ENCODE data around the gene SRPRA.
"Not testable (repeated sequence)": the region's sequence is repeated elsewhere in the genome, so short reads cannot be mapped to it uniquely, and the experiment has no call there.

Gene SRPRA

DNA sequence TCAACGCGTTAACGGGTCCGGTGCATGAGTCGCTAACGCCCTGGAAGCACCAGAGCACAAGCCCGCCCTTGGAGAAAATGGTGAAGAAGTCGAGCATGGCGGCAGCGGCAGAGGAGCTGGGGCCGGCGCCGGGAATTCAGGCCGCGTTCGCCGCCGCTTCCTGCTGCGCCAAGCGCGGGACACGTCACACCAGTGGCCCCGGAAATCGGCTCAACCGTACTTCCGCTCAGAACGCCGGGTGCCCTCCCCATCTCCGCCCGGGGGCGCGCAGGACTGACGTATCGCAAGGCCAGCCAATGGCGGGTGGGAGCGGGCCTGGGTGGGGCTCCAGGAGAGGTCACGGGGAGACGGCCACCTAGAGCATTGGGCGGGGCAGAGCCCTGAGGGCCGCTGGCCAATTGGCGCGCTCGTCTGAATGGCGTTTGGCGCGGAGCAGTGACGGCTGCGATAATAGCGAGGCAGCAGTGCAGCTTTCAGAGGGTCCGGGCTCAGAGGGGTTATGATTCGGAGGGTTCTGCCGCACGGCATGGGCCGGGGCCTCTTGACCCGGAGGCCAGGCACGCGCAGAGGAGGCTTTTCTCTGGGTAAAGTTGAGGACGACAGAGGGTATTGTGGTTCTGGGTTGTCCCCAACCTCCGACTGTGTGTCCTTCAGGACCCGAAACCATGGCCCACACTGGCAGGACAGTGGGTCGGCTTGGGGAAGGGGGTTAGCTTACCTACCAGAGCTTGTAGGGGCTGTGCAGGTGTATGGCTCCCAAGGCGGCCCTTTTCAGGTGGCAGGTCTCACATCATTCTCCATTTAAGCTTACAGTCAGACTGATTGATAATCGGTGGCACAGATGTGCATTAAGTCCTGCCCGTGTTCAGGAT lies at the start of gene SRPRA, which contains the start of gene FOXRED1:
Gene SRPRA (minus strand): TSS at position 188 of the 872 bp plus-strand sequence. CDS start 91 bp downstream, at position 97.
Gene FOXRED1 (plus strand): TSS at position 447 of the 872 bp plus-strand sequence. CDS start 53 bp downstream, at position 500.
- DNase-seq: peak; percentile 99

GRCh38 chr11:126317756-126318573 lies 49.3 kb upstream of the SRPRA start:
- no peak for DNase-seq

GRCh38 chr11:126317432-126317755 lies 48.7 kb upstream of the SRPRA start:
- DNase-seq: no peak

GRCh38 chr11:126313826-126314225 lies 45.1 kb upstream of the SRPRA start:
- DNase-seq: no peak

DNA sequence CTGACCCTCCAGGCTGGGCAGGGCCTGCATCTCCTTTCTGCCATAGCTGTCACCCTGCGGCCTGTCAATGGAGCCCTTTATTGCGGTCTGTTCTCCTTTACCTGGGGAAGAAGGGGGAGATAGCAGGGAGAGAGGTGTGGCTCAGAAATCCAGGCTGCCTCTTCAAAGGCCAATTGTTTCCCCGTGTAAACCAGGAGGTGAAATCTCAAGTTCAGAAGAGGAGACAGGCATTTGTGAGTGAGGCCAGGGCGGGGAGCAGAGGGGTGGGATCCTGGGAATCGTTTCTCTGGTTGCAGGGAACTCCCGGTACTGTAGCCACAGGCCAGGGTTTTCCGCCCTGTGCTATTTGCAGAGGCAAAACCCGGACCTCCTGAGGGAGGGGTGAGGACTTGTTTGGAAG lies 44.3 kb upstream of the SRPRA start:
- no peak for DNase-seq

- DNase-seq: no peak
These were observed 43.0 kb upstream of the SRPRA start for GRCh38 chr11:126311401-126312291.

- DNase-seq: no peak
These were observed 42.3 kb upstream of the SRPRA start for GRCh38 chr11:126310992-126311310.

GRCh38 chr11:126310200-126310991 lies 41.7 kb upstream of the SRPRA start:
- DNase-seq: peak; percentile 62

DNA sequence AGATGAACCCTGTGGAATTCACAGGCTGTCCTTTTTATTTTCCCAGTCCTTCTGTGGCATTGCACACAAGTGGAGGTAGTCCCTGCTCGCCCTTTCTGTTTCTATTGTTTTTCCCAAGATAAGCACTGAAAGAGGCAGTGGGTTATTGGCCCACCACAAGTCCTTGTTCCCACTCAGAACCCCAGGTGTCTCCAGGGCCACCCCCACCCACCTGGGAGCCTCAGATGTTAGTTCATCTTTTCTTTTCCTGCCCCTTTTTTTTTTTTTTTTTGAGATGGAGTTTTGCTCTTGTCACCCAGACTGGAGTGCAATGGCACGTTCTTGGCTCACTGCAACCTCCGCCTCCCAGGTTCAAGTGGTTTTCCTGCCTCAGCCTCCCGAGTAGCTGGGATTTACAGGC lies 40.1 kb upstream of the SRPRA start:
- DNase-seq: not testable (repeated sequence)

DNA sequence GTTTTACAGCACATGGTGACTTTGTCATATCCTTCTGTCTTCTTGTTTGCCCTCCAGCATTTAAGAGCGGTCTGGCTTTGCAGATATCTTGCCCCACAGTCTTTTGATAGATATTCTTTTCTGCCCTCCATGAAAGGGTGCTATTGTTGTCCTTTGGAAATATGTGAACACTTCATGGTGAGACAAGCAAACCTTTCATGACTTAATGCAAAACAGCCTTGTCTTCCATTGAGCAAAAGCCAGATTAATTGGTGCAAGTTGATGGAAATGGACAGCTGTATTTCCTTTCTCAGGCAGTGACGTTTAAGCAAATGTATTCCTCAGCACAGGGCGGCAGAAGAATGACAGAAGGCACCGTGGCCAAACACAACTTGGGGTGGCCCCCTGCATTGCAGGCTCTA lies 39.6 kb upstream of the SRPRA start:
- DNase-seq: no peak

DNA sequence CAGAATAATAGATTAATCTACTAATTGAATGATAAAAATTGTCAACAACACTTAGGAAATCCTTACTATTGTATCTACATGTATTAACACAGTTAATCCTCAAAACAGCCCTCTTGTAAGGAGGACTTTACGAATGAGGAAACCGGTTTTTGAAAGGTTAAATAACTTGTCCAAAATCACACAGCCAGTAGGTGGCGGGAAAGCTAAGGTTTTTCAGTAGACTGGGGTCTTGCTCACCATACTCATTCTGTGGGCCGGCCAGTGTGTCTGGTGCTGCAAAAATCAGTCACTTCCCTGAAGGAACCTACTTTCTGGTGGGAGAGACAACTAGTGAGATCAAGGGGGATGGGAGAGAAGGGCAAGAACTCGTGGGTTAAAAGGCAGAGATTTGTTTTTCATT lies 39.0 kb upstream of the SRPRA start:
- no peak for DNase-seq

DNA sequence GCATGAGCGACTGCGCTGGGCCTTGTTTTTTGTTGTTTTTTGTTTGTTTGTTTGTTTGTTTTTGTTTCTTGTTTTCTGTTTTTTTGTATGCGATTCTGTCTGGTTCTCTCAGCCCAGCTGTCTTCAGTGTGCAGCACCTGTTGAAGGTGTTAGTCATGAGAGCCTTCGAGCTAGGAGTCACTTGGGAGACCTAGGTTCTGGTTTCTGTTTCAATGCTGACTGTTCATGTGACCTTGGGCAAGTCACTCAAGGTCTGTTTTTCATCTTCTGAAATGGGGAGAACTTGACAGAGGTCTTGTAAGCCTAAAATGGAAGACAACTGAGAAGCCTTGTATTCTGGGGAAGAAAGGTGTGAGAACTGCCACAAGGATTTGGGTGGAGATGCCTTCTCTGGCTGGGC lies 37.0 kb upstream of the SRPRA start:
- no peak for DNase-seq

DNA sequence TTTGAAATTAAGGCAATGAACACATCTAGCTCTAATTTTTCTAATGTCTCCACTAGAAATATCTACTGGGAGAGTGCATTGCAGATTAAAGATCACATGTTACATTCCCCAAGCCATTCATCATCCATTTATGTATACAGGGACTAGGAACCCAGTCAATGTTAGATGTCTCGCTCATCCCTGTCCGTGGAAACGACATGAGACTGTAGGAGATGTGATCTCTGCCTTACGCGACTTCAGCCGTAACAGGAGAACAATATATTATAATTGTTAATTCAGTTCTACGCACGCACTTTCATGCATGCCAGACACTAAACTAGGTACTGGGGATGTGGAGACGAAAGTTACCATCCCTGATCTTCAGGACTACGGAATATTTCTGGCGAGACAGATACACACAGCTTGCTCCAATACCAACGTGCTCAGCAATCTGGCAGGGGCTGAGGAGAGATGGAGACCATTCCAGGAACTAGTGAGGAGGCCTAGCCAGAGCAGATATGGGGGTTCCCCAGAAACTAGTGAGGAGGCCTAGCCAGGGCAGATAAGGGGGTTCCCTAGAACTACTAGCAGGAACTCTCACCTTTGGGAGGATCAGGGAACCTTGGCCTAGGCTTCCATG lies 35.9 kb upstream of the SRPRA start:
- DNase-seq: no peak

DNA sequence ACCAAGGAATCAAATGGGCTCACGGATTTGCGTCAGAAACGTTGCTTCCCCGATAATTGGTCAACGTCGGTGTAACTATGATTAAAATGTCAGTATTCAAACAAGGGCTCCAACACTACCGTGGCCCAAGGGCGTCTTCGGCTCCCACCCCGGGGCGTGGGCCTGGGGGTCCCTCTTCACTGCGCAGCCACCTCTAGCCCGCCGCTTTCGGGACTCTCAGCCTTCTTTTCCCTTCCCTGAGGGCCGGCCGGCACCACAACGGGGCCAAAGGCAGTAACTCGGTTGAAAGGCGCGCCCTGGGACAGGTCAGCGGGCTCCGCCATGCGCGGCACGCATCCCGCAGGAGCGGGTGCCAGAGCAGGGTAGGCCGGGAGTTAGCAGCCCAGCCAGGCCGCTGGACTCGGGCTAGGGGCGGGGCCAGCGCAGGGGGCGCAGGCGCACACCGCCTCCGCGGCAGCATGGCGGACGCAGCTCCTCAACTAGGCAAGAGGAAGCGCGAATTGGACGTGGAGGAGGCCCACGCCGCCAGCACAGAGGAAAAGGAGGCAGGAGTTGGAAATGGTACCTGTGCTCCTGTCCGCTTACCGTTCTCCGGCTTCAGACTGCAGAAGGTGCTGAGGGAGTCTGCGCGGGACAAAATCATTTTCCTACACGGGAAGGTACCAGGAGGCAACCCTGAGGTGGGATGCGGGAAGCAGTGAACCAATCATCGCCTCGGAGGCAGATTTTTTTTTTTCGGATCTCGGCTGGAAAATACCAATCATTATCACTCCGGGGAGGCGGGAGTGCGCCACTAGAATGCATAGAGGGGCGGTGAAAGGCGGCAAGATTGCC lies 35.1 kb upstream of the SRPRA start, which contains the start of gene DCPS:
Gene DCPS (plus strand): TSS at position 438 of the 834 bp plus-strand sequence. CDS start 21 bp downstream, at position 459.
- DNase-seq: peak; percentile 87

DNA sequence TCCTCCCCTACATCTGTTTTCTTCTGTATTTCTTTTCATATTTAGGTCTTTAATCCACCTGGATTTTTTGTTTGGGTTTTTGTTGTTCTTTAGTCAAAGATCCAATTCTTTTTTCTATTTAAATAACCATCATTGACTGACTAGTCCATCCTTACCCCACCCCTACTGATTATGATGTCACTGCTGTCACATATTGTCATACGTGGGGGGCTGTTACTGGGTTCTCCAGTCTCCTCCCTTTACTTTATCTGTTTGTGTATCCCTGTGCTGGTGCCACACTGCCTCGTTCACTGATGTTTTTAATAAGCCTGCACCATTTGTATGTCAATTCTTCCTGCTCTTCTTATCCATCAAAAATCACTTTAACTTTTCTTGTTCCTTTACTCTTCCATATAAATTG lies 28.3 kb upstream of the SRPRA start:
- DNase-seq: no peak

DNA sequence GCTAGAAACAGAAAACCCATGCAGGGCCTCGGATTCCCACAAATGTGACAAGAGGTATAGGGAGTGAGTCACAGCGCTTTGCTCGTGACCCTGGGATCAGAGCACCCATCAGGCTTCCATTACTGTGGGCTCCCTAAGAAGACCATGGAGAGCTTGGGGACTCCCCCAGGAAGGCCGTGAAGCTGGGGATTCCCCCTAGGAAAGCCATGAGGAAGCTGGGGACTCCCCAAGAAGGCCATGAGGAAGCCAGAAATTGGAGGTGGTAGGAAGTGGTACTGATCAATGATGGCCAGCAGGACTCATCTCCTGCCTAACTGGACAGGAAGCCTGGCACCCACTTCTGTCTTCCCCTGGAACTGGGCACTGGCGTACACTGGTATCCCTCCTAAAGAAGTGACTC lies 25.0 kb upstream of the SRPRA start:
- no peak for DNase-seq

- DNase-seq: no peak
These were observed 22.2 kb upstream of the SRPRA start for GRCh38 chr11:126290887-126291286.

- DNase-seq: no peak
These were observed 19.5 kb upstream of the SRPRA start for GRCh38 chr11:126288237-126288636.

- DNase-seq: peak; percentile 72
These were observed 16.1 kb upstream of the SRPRA start for GRCh38 chr11:126284829-126285228.

GRCh38 chr11:126282736-126283591 lies 14.3 kb upstream of the SRPRA start, which contains the start of gene TIRAP:
Gene TIRAP (plus strand): TSS chr11:126283093. CDS start chr11:126290895, 7,802 bp downstream.
- peak; percentile 51 for DNase-seq
